ENCODE data around the gene PHLDB2. TPM values are rescaled to one million over a fixed set of nuclear protein-coding genes. Genes with fewer than 3 reads are reported as not detected.
A peak's percentile ranks its signal among the peaks of the same experiment; 100 is the strongest.

PHLDB2 gene
- total RNA-seq, 2 donors from 2014 or later, result 20.2 to 48.1 TPM

GRCh38 chr3:111924283-111924682, 65.2 kb downstream of the PHLDB2 start:
- H3K27me3 ChIP-seq, result no peaks in the 10 kb centered on the region
- peaks cover 0 to 21% of the 10 kb centered on the region in 2 donors for H3K4me1 ChIP-seq
- peaks cover 26% of the 10 kb centered on the region for H3K36me3 ChIP-seq
- TF ChIP-seq CTCF (IDR thresholded peaks at IDR 0.05), result no peak
- peak overlapping the region in 1 of 2 donors; percentile 33 for H3K27ac ChIP-seq
- no peaks in the 10 kb centered on the region for H3K9me3 ChIP-seq
- H3K4me3 ChIP-seq, result no peak overlapping the region
- peak; percentile 66 for DNase-seq (ENCODE audit: low spot score)

- peaks cover 0 to 21% of the 10 kb centered on the region in 2 donors for H3K4me1 ChIP-seq
- TF ChIP-seq CTCF (IDR thresholded peaks at IDR 0.05), result no peak
- H3K27me3 ChIP-seq, result no peaks in the 10 kb centered on the region
- no peak overlapping the region for H3K4me3 ChIP-seq
- H3K9me3 ChIP-seq, result no peaks in the 10 kb centered on the region
- H3K27ac ChIP-seq, result no peak overlapping the region
- peaks cover 9% of the 10 kb centered on the region for H3K36me3 ChIP-seq
- no peak for DNase-seq (ENCODE audit: low spot score)
Measured at GRCh38 chr3:111926266-111926676, 67.2 kb downstream of the PHLDB2 start.

GRCh38 chr3:111928613-111929012, 69.5 kb downstream of the PHLDB2 start:
- no peak for DNase-seq (ENCODE audit: low spot score)
- TF ChIP-seq CTCF (IDR thresholded peaks at IDR 0.05), result no peak
- H3K27ac ChIP-seq, result no peak overlapping the region
- no peaks in the 10 kb centered on the region for H3K9me3 ChIP-seq
- no peaks in the 10 kb centered on the region for H3K36me3 ChIP-seq
- H3K27me3 ChIP-seq, result no peaks in the 10 kb centered on the region
- H3K4me3 ChIP-seq, result no peak overlapping the region
- peaks cover 0 to 16% of the 10 kb centered on the region in 2 donors for H3K4me1 ChIP-seq

- Histone ChIP-seq H3K27ac (no peak overlapping the region), H3K27me3 (no peaks in the 10 kb centered on the region), H3K4me3 (no peak overlapping the region), H3K36me3 (no peaks in the 10 kb centered on the region), H3K4me1 (peaks cover 0 to 7% of the 10 kb centered on the region in 2 donors), H3K9me3 (no peaks in the 10 kb centered on the region)
- TF ChIP-seq CTCF (IDR thresholded peaks at IDR 0.05), result no peak
- DNase-seq (ENCODE audit: low spot score), result no peak
Measured at GRCh38 chr3:111929484-111929883, 70.4 kb downstream of the PHLDB2 start.

- Histone ChIP-seq H3K27ac (no peak overlapping the region), H3K9me3 (no peaks in the 10 kb centered on the region), H3K36me3 (no peaks in the 10 kb centered on the region), H3K4me1 (no peaks in the 10 kb centered on the region), H3K27me3 (no peaks in the 10 kb centered on the region), H3K4me3 (no peak overlapping the region)
- no peak for TF ChIP-seq CTCF (IDR thresholded peaks at IDR 0.05)
- DNase-seq (ENCODE audit: low spot score), result no peak
Measured at GRCh38 chr3:111932946-111933345, 73.9 kb downstream of the PHLDB2 start.

- Histone ChIP-seq H3K27ac (no peak overlapping the region), H3K9me3 (no peaks in the 10 kb centered on the region), H3K4me3 (no peak overlapping the region), H3K4me1 (no peaks in the 10 kb centered on the region), H3K27me3 (no peaks in the 10 kb centered on the region), H3K36me3 (peaks cover 27% of the 10 kb centered on the region)
- TF ChIP-seq CTCF (IDR thresholded peaks at IDR 0.05), result no peak
- no peak for DNase-seq (ENCODE audit: low spot score)
Measured at GRCh38 chr3:111936191-111936841, 77.3 kb downstream of the PHLDB2 start.
